Erythroblast (primary cell): Measurements from ENCODE around the gene HAPLN2.
"Not testable (repeated sequence)": the region's sequence is repeated elsewhere in the genome, so short reads cannot be mapped to it uniquely, and the experiment has no call there.

Experiments used
- DNase-seq, 2 experiments: peaks; one replicate each; lab custom pipeline; 2025; lab: John Stamatoyannopoulos, UW
- GATA1 ChIP-seq: IDR thresholded peaks from 2 replicates; pipeline ENCODE4 v1.6.1; 2011; ENCODE audit warnings: low read depth, mild to moderate bottlenecking, control low read depth, low read length, moderate library complexity
- POLR2A ChIP-seq: IDR thresholded peaks from 2 replicates; pipeline ENCODE4 v1.6.1; 2011; ENCODE audit warnings: mild to moderate bottlenecking, low read length

Gene HAPLN2

GRCh38 chr1:156622581-156623297 lies 3.5 kb downstream of the HAPLN2 start:
- DNase-seq: no peak
- TF ChIP-seq GATA1 (no peak), POLR2A (no peak)

- TF ChIP-seq POLR2A (no peak), GATA1 (no peak)
- peak; percentile 37 to 40 for DNase-seq
These were observed 5.0 kb downstream of the HAPLN2 start for GRCh38 chr1:156623946-156624813.

- DNase-seq: no peak
These were observed 5.7 kb downstream of the HAPLN2 start for GRCh38 chr1:156624814-156625435.

GRCh38 chr1:156625436-156626078 lies 6.3 kb downstream of the HAPLN2 start:
- no peak for TF ChIP-seq GATA1
- no peak for TF ChIP-seq POLR2A
- DNase-seq: peak; percentile 44 to 72

More at GRCh38 chr1:156624814-156625435, 5.7 kb downstream of the HAPLN2 start:
- TF ChIP-seq GATA1: no peak
- TF ChIP-seq POLR2A: no peak

- TF ChIP-seq GATA1 (no peak), POLR2A (no peak)
- no peak for DNase-seq
These were observed 6.8 kb downstream of the HAPLN2 start for GRCh38 chr1:156626079-156626438.

- TF ChIP-seq POLR2A (no peak), GATA1 (no peak)
- peak; percentile 39 to 63 for DNase-seq
These were observed 8.2 kb downstream of the HAPLN2 start for GRCh38 chr1:156627313-156627880.

- TF ChIP-seq POLR2A (no peak), GATA1 (no peak)
- DNase-seq: no peak
These were observed 10.7 kb downstream of the HAPLN2 start for GRCh38 chr1:156629823-156630449.

GRCh38 chr1:156631152-156631551 lies 11.9 kb downstream of the HAPLN2 start:
- DNase-seq: not testable (repeated sequence)

- TF ChIP-seq GATA1 (no peak), POLR2A (no peak)
- DNase-seq: no peak
These were observed 13.1 kb downstream of the HAPLN2 start for GRCh38 chr1:156632355-156632754.

GRCh38 chr1:156638189-156638985 lies 19.2 kb downstream of the HAPLN2 start:
- TF ChIP-seq GATA1: no peak
- no peak for TF ChIP-seq POLR2A
- no peak for DNase-seq

GRCh38 chr1:156639601-156640101 lies 20.4 kb downstream of the HAPLN2 start:
- TF ChIP-seq POLR2A: no peak
- TF ChIP-seq GATA1: no peak
- no peak for DNase-seq
